ENCODE data around the gene ITGB3.

Gene ITGB3

GRCh38 chr17:47235506-47235905 is 18.1 kb upstream of the ITGB3 start:
- H3K27ac ChIP-seq (ENCODE audit: low read length), result no peak overlapping the region
- H3K36me3 ChIP-seq (ENCODE audit: control insufficient read depth in 1 of 2, insufficient read depth in 2 of 2, low read length in 2 of 2), result no peaks in the 10 kb centered on the region
- peaks cover 0 to 3% of the 10 kb centered on the region in 2 donors for H3K4me1 ChIP-seq (ENCODE audit: control insufficient read depth in 1 of 2, insufficient read depth in 2 of 2, low read length in 2 of 2)
- no peak overlapping the region for H3K4me3 ChIP-seq (ENCODE audit: low read depth in 1 of 2, low read length in 2 of 2)
- H3K27me3 ChIP-seq (ENCODE audit: low read depth, low read length), result no peaks in the 10 kb centered on the region
- no peaks in the 10 kb centered on the region for H3K9me3 ChIP-seq (ENCODE audit: control insufficient read depth in 1 of 2, low read length in 2 of 2)

DNA sequence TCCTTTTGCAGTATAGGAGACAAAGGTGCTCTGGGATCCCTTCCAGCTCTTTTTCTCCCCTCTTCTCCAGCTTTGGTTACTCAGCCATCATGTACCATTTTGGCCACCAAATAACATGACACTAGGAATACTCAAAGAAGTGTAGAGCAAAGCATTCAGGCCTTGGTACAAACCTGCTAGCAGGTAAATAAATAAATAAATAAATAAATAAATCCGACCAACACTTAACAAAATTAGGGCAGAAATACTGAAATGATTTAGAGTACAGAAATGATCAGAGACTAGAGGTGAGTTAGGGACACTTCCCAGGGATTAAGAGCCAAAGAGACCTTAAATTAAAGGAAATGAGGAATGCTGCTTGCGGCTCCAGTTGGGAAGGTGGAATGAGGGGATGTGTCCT is 17.7 kb upstream of the ITGB3 start:
- Histone ChIP-seq H3K4me1 (ENCODE audit: control insufficient read depth in 1 of 2, insufficient read depth in 2 of 2, low read length in 2 of 2) (peaks cover 0 to 3% of the 10 kb centered on the region in 2 donors), H3K9me3 (ENCODE audit: control insufficient read depth in 1 of 2, low read length in 2 of 2) (no peaks in the 10 kb centered on the region), H3K27me3 (ENCODE audit: low read depth, low read length) (no peaks in the 10 kb centered on the region), H3K36me3 (ENCODE audit: control insufficient read depth in 1 of 2, insufficient read depth in 2 of 2, low read length in 2 of 2) (no peaks in the 10 kb centered on the region), H3K27ac (ENCODE audit: low read length) (no peak overlapping the region), H3K4me3 (ENCODE audit: low read depth in 1 of 2, low read length in 2 of 2) (no peak overlapping the region)

GRCh38 chr17:47237841-47238240 is 15.8 kb upstream of the ITGB3 start:
- peaks cover 0 to 2% of the 10 kb centered on the region in 2 donors for H3K4me1 ChIP-seq (ENCODE audit: control insufficient read depth in 1 of 2, insufficient read depth in 2 of 2, low read length in 2 of 2)
- H3K9me3 ChIP-seq (ENCODE audit: control insufficient read depth in 1 of 2, low read length in 2 of 2), result no peaks in the 10 kb centered on the region
- no peaks in the 10 kb centered on the region for H3K27me3 ChIP-seq (ENCODE audit: low read depth, low read length)
- H3K36me3 ChIP-seq (ENCODE audit: control insufficient read depth in 1 of 2, insufficient read depth in 2 of 2, low read length in 2 of 2), result no peaks in the 10 kb centered on the region
- no peak overlapping the region for H3K27ac ChIP-seq (ENCODE audit: low read length)
- no peak overlapping the region for H3K4me3 ChIP-seq (ENCODE audit: low read depth in 1 of 2, low read length in 2 of 2)

GRCh38 chr17:47238321-47239010 is 15.2 kb upstream of the ITGB3 start:
- no peaks in the 10 kb centered on the region for H3K36me3 ChIP-seq (ENCODE audit: control insufficient read depth in 1 of 2, insufficient read depth in 2 of 2, low read length in 2 of 2)
- H3K9me3 ChIP-seq (ENCODE audit: control insufficient read depth in 1 of 2, low read length in 2 of 2), result no peaks in the 10 kb centered on the region
- no peaks in the 10 kb centered on the region for H3K4me1 ChIP-seq (ENCODE audit: control insufficient read depth in 1 of 2, insufficient read depth in 2 of 2, low read length in 2 of 2)
- H3K4me3 ChIP-seq (ENCODE audit: low read depth in 1 of 2, low read length in 2 of 2), result no peak overlapping the region
- H3K27ac ChIP-seq (ENCODE audit: low read length), result no peak overlapping the region
- no peaks in the 10 kb centered on the region for H3K27me3 ChIP-seq (ENCODE audit: low read depth, low read length)

GRCh38 chr17:47239619-47239966 is 14.0 kb upstream of the ITGB3 start:
- no peaks in the 10 kb centered on the region for H3K9me3 ChIP-seq (ENCODE audit: control insufficient read depth in 1 of 2, low read length in 2 of 2)
- H3K27ac ChIP-seq (ENCODE audit: low read length), result peak overlapping the region; percentile 78
- H3K4me1 ChIP-seq (ENCODE audit: control insufficient read depth in 1 of 2, insufficient read depth in 2 of 2, low read length in 2 of 2), result no peaks in the 10 kb centered on the region
- no peaks in the 10 kb centered on the region for H3K36me3 ChIP-seq (ENCODE audit: control insufficient read depth in 1 of 2, insufficient read depth in 2 of 2, low read length in 2 of 2)
- no peaks in the 10 kb centered on the region for H3K27me3 ChIP-seq (ENCODE audit: low read depth, low read length)
- H3K4me3 ChIP-seq (ENCODE audit: low read depth in 1 of 2, low read length in 2 of 2), result no peak overlapping the region

DNA sequence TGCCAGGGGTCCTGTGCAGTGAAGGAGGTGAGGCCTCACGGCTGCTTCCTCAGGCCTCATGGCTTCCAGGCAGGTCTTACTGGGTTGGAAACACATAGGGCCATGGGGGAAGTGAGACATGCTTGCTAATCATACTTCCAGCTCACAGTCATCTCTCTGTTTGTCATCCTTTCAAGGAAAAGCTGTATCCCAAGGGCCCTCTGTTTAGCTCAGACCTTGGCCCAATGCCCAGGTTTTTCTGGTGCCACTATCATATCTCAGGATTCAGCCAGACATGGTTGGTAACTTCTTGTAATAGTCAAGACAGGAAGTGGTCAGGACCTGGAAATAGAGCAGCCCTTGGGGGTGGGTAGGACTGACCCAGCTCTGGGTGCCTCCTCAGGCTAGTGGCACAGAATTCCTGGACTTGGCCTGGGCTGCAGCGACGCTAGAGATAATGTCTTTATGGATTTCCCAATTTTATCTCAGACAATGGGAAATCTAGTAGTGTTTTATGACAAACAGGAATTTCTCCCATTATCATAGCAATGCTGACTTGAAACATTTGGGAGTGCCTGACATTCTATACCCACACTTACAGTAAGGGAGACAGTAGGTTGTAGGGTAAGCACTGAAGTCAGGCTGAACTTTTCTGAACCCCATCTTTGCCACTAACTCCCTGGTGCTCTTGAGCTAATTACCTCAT is 13.5 kb upstream of the ITGB3 start:
- no peaks in the 10 kb centered on the region for H3K9me3 ChIP-seq (ENCODE audit: control insufficient read depth in 1 of 2, low read length in 2 of 2)
- H3K27me3 ChIP-seq (ENCODE audit: low read depth, low read length), result no peaks in the 10 kb centered on the region
- no peaks in the 10 kb centered on the region for H3K36me3 ChIP-seq (ENCODE audit: control insufficient read depth in 1 of 2, insufficient read depth in 2 of 2, low read length in 2 of 2)
- H3K4me3 ChIP-seq (ENCODE audit: low read depth in 1 of 2, low read length in 2 of 2), result no peak overlapping the region
- H3K27ac ChIP-seq (ENCODE audit: low read length), result peak overlapping the region; percentile 78
- H3K4me1 ChIP-seq (ENCODE audit: control insufficient read depth in 1 of 2, insufficient read depth in 2 of 2, low read length in 2 of 2), result peaks cover 0 to 2% of the 10 kb centered on the region in 2 donors

- Histone ChIP-seq H3K9me3 (ENCODE audit: control insufficient read depth in 1 of 2, low read length in 2 of 2) (no peaks in the 10 kb centered on the region), H3K36me3 (ENCODE audit: control insufficient read depth in 1 of 2, insufficient read depth in 2 of 2, low read length in 2 of 2) (no peaks in the 10 kb centered on the region), H3K4me1 (ENCODE audit: control insufficient read depth in 1 of 2, insufficient read depth in 2 of 2, low read length in 2 of 2) (peaks cover 0 to 4% of the 10 kb centered on the region in 2 donors), H3K27me3 (ENCODE audit: low read depth, low read length) (no peaks in the 10 kb centered on the region), H3K4me3 (ENCODE audit: low read depth in 1 of 2, low read length in 2 of 2) (no peak overlapping the region), H3K27ac (ENCODE audit: low read length) (peak overlapping the region; percentile 7)
These were observed 12.8 kb upstream of the ITGB3 start for GRCh38 chr17:47240806-47241205.

- Histone ChIP-seq H3K9me3 (ENCODE audit: control insufficient read depth in 1 of 2, low read length in 2 of 2) (no peaks in the 10 kb centered on the region), H3K4me3 (ENCODE audit: low read depth in 1 of 2, low read length in 2 of 2) (no peak overlapping the region), H3K27me3 (ENCODE audit: low read depth, low read length) (no peaks in the 10 kb centered on the region), H3K36me3 (ENCODE audit: control insufficient read depth in 1 of 2, insufficient read depth in 2 of 2, low read length in 2 of 2) (no peaks in the 10 kb centered on the region), H3K27ac (ENCODE audit: low read length) (no peak overlapping the region), H3K4me1 (ENCODE audit: control insufficient read depth in 1 of 2, insufficient read depth in 2 of 2, low read length in 2 of 2) (peaks cover 0 to 4% of the 10 kb centered on the region in 2 donors)
These were observed 11.0 kb upstream of the ITGB3 start for GRCh38 chr17:47242648-47243047.

DNA sequence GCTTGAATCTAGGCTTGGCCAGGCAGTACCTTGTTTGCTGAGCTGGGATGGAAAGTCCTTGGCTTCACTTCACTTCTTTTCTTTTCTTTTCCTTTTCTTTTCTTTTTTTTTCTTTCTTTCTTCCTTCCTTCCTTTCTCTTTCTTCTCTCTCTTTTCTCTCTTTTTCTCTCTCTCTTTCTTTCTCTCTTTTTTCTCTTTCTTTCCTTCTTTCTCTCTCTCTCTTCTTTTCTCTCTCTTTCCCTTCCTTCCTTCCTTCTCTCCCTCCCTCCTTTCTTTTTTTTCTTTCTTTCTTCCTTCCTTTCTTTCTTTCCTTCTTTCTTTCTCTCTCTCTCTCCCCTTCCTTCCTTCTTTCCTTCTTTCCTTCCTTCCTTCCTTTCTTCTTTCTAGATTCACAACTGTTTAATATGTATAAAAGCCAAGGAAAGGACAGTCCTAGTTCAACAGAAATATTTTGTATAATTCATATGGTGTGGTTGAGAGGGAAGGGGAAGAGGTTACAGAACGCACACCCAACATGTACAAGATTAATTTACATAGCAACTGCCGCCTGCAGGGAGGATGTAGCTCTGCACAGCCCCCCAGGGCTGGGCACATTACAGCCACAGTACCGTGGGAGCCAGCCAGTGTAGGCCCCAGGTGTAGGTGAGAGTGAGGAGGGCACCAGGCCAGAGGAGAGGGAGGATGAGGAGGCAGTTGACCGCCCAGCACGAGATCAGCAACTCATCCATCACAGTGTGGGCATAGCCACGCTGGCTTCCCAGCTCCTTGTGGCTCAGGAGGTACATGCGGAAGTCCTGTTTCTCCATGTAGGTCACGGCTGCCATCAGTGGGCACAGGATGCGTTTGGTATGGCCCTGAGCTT is 9.7 kb upstream of the ITGB3 start:
- Histone ChIP-seq H3K4me3 (ENCODE audit: low read depth in 1 of 2, low read length in 2 of 2) (no peak overlapping the region), H3K4me1 (ENCODE audit: control insufficient read depth in 1 of 2, insufficient read depth in 2 of 2, low read length in 2 of 2) (peaks cover 0 to 4% of the 10 kb centered on the region in 2 donors), H3K27ac (ENCODE audit: low read length) (no peak overlapping the region), H3K36me3 (ENCODE audit: control insufficient read depth in 1 of 2, insufficient read depth in 2 of 2, low read length in 2 of 2) (no peaks in the 10 kb centered on the region), H3K27me3 (ENCODE audit: low read depth, low read length) (no peaks in the 10 kb centered on the region), H3K9me3 (ENCODE audit: control insufficient read depth in 1 of 2, low read length in 2 of 2) (no peaks in the 10 kb centered on the region)

DNA sequence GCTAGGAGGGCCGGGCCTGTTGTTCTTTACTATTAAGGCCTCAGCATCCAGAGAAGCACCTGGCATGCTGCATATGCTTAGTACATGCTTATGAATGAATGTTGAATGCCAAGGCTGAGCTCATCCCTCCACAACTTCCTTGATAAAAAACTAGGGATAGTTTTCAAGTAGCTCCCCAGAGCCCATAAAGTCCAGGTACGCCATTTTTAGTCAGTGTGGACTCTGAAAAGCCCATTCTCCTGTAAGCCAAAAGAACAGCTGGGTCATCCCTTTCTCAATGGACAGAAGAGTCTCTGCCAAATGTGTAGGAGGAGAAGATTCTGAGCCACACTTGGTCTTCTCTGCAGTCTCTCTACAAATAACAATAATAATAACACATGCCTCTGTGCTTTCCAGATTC is 8.9 kb upstream of the ITGB3 start:
- H3K27me3 ChIP-seq (ENCODE audit: low read depth, low read length), result no peaks in the 10 kb centered on the region
- no peaks in the 10 kb centered on the region for H3K36me3 ChIP-seq (ENCODE audit: control insufficient read depth in 1 of 2, insufficient read depth in 2 of 2, low read length in 2 of 2)
- H3K4me3 ChIP-seq (ENCODE audit: low read depth in 1 of 2, low read length in 2 of 2), result no peak overlapping the region
- H3K4me1 ChIP-seq (ENCODE audit: control insufficient read depth in 1 of 2, insufficient read depth in 2 of 2, low read length in 2 of 2), result peaks cover 0 to 4% of the 10 kb centered on the region in 2 donors
- H3K27ac ChIP-seq (ENCODE audit: low read length), result no peak overlapping the region
- no peaks in the 10 kb centered on the region for H3K9me3 ChIP-seq (ENCODE audit: control insufficient read depth in 1 of 2, low read length in 2 of 2)

GRCh38 chr17:47246120-47246519 is 7.5 kb upstream of the ITGB3 start:
- H3K4me3 ChIP-seq (ENCODE audit: low read depth in 1 of 2, low read length in 2 of 2), result no peak overlapping the region
- H3K9me3 ChIP-seq (ENCODE audit: control insufficient read depth in 1 of 2, low read length in 2 of 2), result no peaks in the 10 kb centered on the region
- H3K36me3 ChIP-seq (ENCODE audit: control insufficient read depth in 1 of 2, insufficient read depth in 2 of 2, low read length in 2 of 2), result no peaks in the 10 kb centered on the region
- peaks cover 0 to 4% of the 10 kb centered on the region in 2 donors for H3K4me1 ChIP-seq (ENCODE audit: control insufficient read depth in 1 of 2, insufficient read depth in 2 of 2, low read length in 2 of 2)
- no peaks in the 10 kb centered on the region for H3K27me3 ChIP-seq (ENCODE audit: low read depth, low read length)
- H3K27ac ChIP-seq (ENCODE audit: low read length), result no peak overlapping the region
